ENCODE results near the gene NPLOC4. TPM values are rescaled to one million over a fixed set of nuclear protein-coding genes. Genes with fewer than 3 reads are reported as not detected.

Gene NPLOC4
- total and polyA plus RNA-seq, 2 of the 8 experiments (the other 6 are each of a cell fraction or from before 2014, with no cell fraction given), result 70.7 to 92.7 TPM

- TF ChIP-seq ATF2 (IDR thresholded peaks at IDR 0.05; ENCODE audit: low read length), result no peak
- TF ChIP-seq RXRA (IDR thresholded peaks at IDR 0.05; ENCODE audit: insufficient read depth, low read depth, low read length), result no peak
- no peak for TF ChIP-seq SP1 (IDR thresholded peaks at IDR 0.05; ENCODE audit: low read depth, low read length)
- TF ChIP-seq GTF2F1 (IDR thresholded peaks at IDR 0.05; ENCODE audit: borderline replicate concordance, low read depth, low read length), result no peak
- TF ChIP-seq CREB1 (IDR thresholded peaks at IDR 0.05), result no peak
- TF ChIP-seq, protein P1, sequence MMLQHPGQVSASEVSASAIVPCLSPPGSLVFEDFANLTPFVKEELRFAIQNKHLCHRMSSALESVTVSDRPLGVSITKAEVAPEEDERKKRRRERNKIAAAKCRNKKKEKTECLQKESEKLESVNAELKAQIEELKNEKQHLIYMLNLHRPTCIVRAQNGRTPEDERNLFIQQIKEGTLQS (IDR thresholded peaks at IDR 0.05; ENCODE audit: insufficient read depth, low read depth, low read length), result no peak
- no peak for TF ChIP-seq EZH2 (IDR thresholded peaks at IDR 0.05; ENCODE audit: low read depth, low read length, severe bottlenecking)
- no peak for TF ChIP-seq NRF1 (IDR thresholded peaks at IDR 0.05; ENCODE audit: low read depth, low read length)
- TF ChIP-seq BRCA1 (IDR thresholded peaks at IDR 0.05; ENCODE audit: low read depth, low read length), result no peak
- TF ChIP-seq EP300 (IDR thresholded peaks at IDR 0.05; ENCODE audit: borderline replicate concordance in 1 of 2, low read depth in 2 of 2, low read length in 2 of 2), result no peak
Measured at GRCh38 chr17:81532490-81533287, 104.2 kb downstream of the NPLOC4 start (continued).

All from H1 (cell line).